Measurements from ENCODE around the gene WDR86.

GRCh38 chr7:151384776-151385625 lies 24.8 kb downstream of the WDR86 start:
- TF ChIP-seq CTCF (IDR thresholded peaks at IDR 0.05; ENCODE audit: low read depth, low read length, poor library complexity, severe bottlenecking) (no peak), EZH2phosphoT487 (IDR thresholded peaks at IDR 0.05; ENCODE audit: borderline replicate concordance, low read length) (no peak)

Measured in DOHH2 (cell line).